Measurements from ENCODE around the gene CSF3R. TPM values are rescaled to one million over a fixed set of nuclear protein-coding genes. Genes with fewer than 3 reads are reported as not detected.

CSF3R gene
- polyA plus RNA-seq (ENCODE audit: insufficient read length in 3 of 3), result 1 to 10 TPM; 3.1 to 5.9 (median 5.4) TPM
- long read RNA-seq, donor 1, result 0 reads
- long read RNA-seq, donor 2, result 0 reads
- long read RNA-seq, donor 3, result 0 reads
- long read RNA-seq, donor 4, result 0 reads
- long read RNA-seq, donor 5, partial matches to known transcripts, result 0 of 1 reads
- long read RNA-seq, donor 5, other reads (novel, unspliced or antisense), result 0 of 1 reads
- long read RNA-seq, donor 6, partial matches to known transcripts, result 0 of 5 reads
- long read RNA-seq, donor 6, other reads (novel, unspliced or antisense), result 0 of 5 reads
- long read RNA-seq, donor 7, result 0 reads
- long read RNA-seq, donor 8, result 0 reads
- long read RNA-seq, donor 9, result 0 reads
- long read RNA-seq, donor 10, result 0 reads
- long read RNA-seq, donor 11, partial matches to known transcripts, result 0 of 1 reads
- long read RNA-seq, donor 11, other reads (novel, unspliced or antisense), result 0 of 1 reads
- long read RNA-seq, donor 12, partial matches to known transcripts, result 0 of 3 reads
- long read RNA-seq, donor 12, other reads (novel, unspliced or antisense), result 0 of 3 reads
- long read RNA-seq, donor 13, result 0 reads
- long read RNA-seq, donor 14, result 0 reads
- long read RNA-seq, donor 15, partial matches to known transcripts, result 0 of 2 reads
- long read RNA-seq, donor 15, other reads (novel, unspliced or antisense), result 0 of 2 reads
- long read RNA-seq, donor 16, result 0 reads

DNA sequence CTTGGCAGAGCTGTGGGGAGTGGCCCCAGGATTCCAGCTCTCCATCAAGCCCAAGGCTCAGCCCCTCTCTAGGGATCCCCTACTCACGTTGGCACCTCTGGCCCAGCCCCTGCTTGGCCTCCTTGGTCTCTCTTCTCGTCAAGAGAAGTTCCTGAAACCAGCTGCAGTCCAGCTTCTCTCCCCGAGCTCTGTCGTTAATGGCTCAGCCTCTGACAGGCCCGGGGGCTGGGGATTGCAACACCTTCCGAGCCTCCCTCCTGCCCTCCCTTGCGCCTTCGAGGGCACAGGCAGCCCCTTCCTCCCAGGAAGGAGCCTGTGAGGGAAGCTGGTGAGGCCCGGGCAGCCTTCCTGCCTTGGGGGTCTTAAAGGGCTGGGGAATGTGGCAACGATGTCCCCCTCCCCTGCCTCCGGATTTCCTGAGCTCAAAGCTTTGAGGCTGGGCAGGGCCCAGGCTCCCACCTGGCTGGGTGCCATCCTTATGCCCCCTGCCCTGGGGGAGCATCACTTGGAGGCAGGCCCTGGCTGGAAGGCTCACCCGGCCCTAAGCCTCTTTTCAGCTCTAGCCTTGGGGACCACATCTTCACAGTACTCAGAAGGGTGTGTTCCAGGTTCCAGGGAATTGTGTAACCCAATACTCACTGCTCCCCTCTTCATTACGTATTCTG, at the start of gene CSF3R:
TSS of gene CSF3R (minus strand) at position 190 of the 665 bp plus-strand sequence. CDS start 3,417 bp downstream, outside the sequence.
- no peak for DNase-seq

DNA sequence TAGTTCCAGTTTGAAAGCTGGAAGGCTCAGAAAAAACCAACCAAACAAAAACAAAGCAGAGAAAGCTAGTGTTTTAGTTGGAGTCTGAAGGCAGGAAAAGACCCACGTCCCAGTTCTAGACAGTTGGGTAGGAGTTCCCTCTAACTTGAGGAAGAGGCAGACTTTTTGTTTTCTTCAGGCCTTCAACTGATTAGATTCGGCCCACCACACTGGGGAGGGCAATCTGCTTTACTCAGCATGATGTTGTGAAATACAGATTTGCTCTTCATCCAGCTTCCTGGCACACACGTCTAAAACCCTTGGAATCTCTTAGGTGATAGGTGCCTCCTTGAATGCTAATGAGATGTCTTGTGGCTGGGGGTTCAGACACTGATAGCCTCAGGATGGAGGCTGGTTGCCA, 49.1 kb upstream of the CSF3R start:
- no peak for DNase-seq

DNA sequence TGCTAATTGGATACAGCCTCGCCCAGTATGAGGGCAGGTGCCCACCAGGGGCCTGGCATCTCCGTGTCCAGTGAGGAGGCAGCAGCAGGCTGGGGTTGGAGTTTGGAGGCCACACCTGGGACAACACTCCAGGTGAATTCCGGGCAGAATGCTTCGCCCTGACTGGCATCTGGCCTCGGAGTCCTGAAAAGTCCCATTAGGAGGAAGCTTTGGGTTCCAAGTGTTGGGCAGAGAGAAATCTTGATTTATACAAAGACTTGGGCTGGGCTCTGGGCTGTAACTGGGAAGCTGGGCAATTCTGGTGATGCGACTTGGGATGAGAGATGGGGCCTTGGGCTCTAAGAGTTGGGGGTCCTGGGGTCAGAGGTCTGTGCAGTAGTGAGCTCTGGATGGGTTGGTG, 48.1 kb upstream of the CSF3R start:
- DNase-seq, result no peak

DNA sequence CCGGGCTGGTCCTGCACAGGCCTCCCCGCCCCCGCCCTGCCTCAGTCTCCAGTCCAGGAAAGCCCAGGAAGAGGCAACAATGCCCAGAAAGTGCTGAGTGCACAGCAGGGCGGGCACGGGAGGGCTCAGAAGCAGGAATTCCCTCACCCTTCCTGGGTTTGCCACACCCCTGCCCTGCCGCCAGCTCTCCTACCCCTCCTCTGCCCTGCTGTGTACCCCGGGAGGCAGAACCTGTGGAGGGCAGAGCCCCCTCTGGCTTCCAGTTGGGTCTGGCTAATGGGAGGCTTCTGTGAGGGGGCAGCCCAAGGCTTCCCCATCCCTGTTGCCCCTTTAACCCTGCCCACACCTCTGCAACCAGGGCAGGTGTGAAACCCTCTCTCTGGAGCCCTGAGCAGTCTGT, 47.5 kb upstream of the CSF3R start:
- no peak for DNase-seq

DNA sequence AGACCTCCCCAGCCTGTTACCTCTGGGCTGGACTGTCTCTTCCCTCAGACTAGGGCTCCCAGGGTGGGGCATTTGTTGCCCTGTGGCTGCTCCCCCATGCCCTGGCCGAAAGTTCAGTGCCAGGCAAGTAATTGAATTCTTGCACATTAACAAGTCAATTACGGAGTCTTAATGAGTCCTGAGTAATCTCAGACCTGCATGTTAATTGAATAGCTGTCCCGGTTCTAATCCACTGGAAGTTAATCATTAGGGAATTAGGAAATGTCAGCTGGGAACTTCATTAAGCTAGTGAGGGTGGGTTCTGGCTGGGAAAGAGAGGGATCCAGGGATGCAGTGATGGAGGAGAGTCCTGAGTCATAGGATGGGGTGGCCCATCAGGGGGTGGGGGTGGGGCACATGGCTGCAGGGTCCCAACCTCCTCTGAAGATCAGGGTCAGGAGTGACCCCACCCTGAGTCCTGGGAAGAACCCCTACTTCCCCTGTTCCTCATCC, 47.1 kb upstream of the CSF3R start:
- no peak for DNase-seq

DNA sequence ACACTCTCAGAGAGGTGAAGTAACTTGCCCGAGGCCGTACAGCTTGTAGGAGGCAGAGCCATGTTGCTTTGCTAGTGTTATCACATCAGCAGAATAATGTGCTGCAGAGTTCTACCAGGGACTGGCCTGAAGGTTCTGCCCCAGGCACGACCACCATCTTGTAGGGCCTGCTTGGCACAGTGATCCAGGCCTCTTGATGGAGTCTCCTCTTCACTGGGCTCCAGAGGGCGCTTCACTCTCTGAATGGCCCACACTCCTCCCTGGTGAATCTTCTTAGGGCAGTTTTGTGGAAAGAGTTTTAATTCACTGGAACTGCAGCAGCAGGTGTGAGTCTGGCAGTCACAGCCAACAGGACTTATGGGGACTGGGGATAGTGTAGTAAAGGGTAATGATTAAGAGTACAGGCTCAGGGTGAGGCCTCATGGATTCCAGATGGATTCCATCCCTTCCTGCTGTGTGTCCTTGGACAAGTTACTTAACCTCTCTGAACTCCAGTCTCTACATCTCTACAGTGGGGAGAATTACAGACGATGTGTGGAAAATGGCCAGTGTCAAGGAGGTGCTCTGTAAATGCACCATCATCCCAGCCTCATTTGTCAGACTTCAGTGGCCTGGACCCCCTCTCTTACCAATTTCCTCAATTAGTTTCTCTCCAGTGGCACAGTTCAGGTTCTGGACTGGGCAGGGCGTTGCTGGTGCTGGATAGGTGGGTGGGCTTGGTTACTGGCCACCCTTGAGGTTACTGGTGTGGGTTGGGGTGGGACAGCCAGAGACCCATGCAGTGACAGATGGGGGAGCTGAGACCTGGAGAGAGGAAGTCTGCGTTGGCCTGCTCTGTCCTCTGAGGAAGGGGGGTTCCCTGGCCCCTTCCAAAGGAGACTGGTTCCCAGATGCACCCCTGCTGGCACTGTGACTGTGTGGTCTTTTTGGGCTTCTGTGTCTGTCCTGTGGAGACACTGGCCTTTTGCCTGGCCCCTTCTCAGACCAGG, 45.9 kb upstream of the CSF3R start:
- DNase-seq, result no peak

DNA sequence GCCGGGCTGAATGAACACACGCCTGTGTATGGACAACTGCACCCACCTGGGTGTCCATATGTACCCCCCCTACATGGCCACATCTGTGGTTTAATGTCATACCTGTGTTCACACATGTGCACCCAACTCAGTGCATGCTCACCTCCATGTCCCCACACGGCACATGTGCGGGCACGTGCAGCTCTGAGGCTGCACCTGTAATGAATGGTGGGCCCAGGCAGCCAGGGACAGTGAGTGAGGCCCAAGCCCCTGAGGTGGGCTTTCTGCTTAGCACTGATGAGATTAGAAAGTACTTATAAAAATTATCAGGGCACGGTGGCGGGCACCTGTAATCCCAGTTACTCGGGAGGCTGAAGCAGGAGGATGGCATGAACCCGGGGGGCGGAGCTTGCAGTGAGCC, 42.5 kb upstream of the CSF3R start:
- DNase-seq, result no peak

DNA sequence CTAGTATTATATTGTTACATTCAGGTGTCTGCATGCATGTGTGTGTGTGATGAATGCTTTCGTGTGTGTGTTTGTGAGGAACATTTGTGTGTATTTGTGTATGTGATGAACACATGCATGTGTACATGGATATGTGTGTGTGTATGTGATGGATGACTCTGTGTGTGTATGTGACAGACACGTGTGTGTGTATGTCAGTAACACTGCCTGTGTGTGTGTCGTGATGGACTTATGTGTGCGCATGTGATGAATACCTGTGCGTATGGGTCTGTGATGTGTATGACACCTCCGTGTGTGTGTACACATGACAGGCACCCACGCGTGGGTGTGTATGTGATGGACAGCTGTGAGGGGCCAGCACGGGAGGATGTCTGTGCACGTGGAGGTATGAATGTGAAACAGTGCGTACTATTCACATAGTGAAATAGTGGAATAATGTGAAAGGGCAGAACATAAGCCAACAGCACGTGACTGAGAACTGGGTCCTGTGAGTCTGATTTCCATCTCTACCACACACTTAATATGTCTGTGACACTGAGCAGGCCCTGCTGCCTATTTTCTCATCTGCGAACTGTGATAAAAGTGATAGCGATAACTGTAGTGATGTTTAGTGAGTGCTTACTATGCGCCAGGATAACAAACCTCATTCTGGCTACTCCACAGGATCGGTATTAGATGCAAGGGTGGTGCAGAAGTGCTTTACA, 41.8 kb upstream of the CSF3R start:
- no peak for DNase-seq

DNA sequence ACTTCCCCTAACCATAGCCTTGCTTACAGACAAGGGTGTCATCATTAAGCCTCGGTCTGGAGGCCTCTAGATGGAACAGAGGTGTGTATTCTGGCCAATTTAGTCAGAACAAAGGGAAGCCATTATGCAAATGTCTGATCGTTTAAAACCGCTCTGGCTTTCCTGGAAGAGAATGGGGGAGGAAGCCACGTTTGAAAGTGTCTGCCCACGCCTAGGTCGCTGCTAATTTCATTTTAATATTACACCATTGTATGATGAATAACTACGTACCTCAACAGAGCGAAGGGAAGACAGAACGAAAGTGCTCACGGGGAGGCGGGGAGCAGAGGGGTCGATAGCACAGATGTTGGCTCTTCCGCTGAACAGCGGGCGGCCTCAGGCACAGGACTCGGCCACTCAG, 41.1 kb upstream of the CSF3R start:
- DNase-seq, result no peak

DNA sequence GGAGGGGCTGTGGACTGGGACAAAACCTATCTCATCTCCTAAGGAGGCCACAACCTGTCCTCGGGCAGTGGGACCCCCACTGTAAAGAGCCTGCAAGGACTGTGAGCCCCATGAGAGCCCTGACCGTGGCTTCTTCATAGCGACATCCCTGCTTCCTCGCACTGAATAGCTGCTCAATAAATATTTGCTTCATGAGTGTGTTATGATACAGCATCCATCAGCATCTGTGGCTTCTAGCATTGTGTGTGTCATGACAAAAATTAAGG, 40.5 kb upstream of the CSF3R start:
- no peak for DNase-seq

DNA sequence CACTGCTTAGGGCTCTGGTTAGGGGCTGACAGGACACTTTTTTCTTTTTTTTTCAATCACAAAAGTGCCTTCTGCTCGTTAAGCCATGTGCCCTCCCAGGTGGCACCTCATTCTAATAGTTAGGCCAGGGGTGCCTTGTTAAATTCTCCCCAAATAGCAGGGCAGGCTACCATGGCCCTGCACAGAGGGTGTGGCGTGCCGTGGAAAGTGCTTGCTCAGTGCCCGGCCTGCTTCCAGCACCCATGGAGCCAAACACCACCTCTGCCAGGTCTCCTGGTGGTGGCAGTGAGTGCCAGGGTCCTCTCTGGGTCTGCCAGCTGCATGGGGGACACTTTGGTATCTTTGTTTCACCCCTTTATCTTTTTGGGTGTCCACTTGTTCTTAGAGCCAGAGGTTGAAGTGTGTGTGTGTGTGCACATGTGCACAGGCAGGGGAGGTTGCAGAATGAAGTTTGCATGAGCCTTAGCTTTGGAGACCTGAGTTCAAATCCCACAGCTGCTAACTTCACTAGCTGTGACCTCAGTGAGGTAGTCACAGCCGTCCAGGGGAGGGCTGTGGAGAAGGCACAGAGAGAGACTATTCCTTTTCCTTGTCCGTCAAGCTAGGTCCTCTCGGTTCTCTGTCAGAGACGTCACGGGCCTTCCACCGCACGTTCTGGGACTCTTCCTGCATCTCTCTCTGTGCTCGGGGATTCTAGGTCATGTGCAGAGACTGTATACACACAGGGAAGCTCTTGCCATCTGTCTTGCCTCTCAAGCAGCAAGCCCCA, 39.9 kb upstream of the CSF3R start:
- DNase-seq, result no peak

DNA sequence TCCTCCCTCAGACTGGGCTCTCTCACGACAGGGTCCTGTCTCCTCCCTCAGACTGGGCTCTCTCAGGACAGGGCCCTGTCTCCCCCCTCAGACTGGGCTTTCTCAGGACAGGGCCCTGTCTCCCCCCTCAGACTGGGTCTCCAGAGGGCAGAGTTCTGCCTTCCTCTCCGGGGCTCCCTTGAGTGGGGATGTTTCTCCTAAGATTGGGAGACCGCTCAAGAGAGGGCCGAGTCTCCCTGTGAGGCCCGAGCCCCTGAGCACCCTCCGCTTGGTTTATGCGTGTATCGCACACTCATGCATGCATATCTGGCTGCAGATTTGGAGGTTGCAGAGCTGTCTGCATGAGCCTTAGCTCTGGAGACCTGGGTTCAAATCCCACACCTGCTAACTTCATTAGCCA, 39.3 kb upstream of the CSF3R start:
- no peak for DNase-seq

DNA sequence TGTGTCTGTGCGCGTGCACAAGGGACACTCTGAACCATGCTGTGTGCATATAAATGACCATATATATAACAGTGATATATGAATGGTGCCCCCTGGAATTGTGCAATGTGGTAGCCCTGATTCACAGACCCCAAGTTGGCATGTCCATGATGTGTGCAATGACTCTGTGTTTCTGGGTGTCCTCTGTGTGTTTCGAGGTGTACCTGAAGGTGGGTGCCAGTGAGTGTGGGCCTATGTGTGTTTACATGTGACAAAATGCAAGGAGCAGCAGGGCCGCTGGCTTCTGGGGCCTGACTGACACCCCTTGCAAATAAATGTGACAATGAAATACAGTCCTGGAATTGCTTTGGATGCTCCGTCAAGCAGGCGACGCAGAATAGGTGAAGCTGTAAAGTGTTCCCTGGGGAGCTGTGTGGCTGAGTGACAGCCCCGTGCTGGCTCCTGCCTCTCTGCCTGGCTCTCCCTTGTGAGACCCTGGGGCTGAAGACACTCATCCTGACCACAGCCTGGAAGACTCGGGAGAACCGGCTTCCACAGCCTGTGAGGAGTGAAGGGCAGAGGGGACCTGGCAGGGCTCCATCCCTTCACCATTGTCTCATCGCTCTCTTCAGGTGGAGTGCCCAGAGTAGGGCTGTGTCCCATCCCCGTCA, 38.2 kb upstream of the CSF3R start:
- DNase-seq, result no peak

DNA sequence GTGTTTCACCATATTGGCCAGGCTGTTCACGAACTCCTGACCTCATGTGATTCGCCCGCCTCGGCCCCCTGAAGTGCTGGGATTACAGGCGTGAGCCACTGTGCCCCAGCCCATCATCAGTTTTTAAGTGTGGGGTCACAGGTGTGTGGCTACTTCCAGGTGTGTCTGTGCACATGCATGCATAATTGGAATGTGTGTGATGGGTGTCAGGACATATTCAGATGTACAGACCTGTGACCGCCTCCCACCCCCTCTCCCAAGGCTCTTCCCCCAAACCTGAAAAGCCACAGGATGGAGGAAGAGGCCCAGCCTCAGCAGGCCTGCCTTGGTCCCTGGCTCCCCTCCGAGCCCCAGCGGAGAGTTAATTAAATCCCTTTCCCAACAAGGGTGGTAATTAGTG, 37.3 kb upstream of the CSF3R start:
- DNase-seq, result no peak

DNA sequence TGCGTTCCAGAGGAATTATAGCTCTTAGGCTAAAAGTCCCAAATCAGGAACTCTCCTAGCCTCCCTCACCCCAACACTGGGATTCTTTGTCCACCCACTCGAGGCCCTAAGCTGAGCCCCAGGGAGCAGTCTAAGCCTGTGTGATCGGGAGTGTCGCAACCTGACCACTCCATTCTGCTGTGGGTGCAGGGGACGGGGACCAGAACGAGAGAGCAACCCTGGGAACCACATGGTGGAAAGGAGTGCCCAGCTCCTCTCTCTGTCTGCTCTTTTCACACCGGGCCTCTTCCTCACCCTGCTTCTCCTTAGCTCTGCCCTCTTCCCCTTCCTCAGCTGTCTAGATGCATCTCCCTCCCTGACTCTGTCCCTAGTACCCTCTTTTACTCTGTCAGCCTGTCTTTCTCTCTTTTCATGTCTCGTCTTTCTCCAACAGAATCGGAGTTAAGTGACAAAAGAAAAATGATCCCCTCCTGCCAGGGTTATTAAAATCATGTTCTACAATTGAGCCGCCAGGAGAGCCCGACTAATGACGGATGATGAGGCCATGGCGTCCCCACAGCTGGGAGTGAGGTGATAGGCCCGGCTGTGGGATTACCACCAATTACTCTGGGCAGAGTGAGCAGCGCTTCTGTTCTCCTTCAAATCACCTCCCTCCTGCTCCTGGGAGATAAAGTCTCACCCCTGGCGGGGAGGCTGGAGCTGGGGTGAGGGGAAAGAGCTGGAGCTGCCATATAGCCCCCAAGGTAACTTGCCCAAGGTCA, 34.5 kb upstream of the CSF3R start:
- no peak for DNase-seq

DNA sequence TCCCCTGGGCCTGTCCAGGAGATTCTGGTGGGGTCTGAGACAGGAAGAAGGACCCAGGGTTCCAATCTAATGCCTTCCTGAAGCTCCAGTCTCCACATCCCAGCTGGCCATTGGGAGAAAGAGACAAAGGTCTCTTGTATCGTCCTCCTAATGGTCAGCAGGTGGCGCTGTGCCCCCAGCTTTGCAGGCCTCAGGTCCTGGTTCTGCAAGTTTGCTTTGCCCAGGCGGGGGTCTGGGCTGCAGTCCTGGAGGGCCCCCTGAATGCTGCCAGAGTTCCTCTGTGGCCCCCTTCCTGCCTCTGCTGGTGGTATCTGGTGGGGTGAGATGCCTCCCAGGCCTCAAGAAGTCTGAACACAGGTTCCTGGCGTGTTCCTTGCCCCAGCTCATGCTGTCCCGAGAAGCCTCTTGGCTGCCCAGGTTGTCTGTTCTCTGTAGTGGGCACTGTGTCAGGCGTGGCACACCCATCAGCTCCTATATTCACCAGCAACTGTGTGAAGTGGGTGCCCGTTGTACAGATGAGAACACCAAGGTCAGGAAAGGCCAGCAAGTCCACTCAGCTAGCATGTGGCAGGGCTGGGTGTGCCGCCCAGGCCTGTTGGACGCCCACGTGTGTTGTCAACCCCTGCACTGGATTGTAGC, 33.8 kb upstream of the CSF3R start:
- peak; percentile 31 for DNase-seq

DNA sequence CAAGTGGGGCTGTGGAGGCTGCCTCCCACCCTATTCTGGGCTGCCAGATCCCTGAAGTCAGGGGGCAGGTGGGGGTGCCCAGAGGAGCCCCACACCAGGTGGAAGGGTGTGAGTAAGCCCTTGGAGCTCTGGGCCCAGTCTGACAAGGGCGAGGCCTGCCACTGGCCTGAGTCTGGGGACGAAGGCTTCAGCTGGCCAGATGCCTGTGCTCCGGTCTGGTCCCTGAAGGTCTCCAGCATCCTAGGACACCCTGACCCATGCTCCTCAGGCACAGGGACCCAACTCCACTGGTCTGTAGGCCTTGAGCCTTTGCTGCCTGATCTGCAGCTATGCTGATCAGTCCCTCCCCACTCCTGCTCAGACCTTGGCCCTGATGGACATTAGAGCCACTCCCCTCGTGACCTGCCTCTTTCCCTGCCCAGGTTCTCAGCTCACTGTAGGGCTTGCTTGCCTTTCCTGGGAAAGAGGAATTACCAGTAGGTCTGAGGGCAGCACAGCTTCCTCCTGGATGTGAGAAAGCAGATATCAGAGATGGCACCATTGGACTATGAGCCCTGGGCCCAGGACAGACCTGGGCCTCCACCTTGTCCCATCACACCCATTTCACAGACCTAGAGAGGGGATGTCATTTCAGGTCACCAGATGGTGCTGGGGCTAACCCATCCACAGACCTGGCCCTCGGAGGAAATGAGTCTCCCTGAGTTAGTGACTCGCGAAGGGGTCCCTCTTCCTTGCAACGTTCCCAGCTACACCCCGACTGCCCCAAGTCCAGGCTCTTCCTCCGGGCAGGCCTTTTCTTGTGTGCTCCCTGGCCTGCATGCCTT, 32.8 kb upstream of the CSF3R start:
- no peak for DNase-seq

DNA sequence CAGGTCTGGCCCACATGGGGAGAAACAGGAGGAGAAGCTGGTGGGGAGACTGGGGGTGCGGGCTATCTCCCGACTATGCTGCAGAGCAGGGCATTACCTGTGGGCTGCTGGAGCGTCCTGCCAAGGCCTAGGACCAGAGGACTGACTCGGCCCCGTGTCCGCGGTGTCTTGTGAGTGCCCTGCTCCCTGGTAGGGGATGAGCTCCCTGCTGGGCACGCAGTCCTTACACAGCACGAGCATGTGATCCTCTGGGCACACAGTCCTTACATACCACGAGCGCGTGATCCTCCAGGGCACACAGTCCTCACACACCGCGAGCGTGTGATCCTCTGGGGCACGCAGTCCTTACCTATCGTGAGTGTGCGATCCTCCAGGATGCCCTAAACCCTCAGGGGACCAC, 31.8 kb upstream of the CSF3R start:
- DNase-seq, result no peak
